K562 (cell line): ENCODE measurements around the gene WDR81. TPM values are rescaled to one million over a fixed set of nuclear protein-coding genes. Genes with fewer than 3 reads are reported as not detected.

Experiments
- ATF4 ChIP-seq: fragments of 450-650 bp; formaldehyde crosslinking; IDR thresholded peaks from 2 replicates; pipeline ENCODE4 v1.4.0; 2022; ENCODE audit warnings: mild to moderate bottlenecking, moderate library complexity
- FOXJ3 ChIP-seq: sonication (generic); formaldehyde crosslinking; IDR thresholded peaks from 2 replicates; pipeline ENCODE4 v1.4.0; 2020; ENCODE audit warnings: mild to moderate bottlenecking, missing genetic modification reagents
- FOXK1 ChIP-seq: sonication (generic); formaldehyde crosslinking; IDR thresholded peaks from 2 replicates; pipeline ENCODE4 v1.8.0; 2022; ENCODE audit warnings: missing genetic modification reagents, mild to moderate bottlenecking, borderline replicate concordance
- KAT7 ChIP-seq: sonication (generic); formaldehyde crosslinking; IDR thresholded peaks from 2 replicates; pipeline ENCODE4 v1.8.0; 2022; ENCODE audit warnings: missing genetic modification reagents, mild to moderate bottlenecking, borderline replicate concordance
- KLF1 ChIP-seq: fragments of 450-650 bp; IDR thresholded peaks from 2 replicates; pipeline ENCODE4 v1.6.1; 2016; ENCODE audit warnings: missing genetic modification characterization, missing compliant biosample characterization
- MIER1 ChIP-seq: fragments of 450-650 bp; IDR thresholded peaks from 2 replicates; pipeline ENCODE4 v1.6.1; 2016; ENCODE audit warnings: antibody characterized with exemption, mild to moderate bottlenecking, low read depth
- NFXL1 ChIP-seq: fragments of 450-650 bp; formaldehyde crosslinking; IDR thresholded peaks from 2 replicates; pipeline ENCODE4 v1.4.0; 2021; ENCODE audit warnings: mild to moderate bottlenecking
- NONO ChIP-seq, 2 experiments: fragments of 200-400 bp in 1 of 2; fragments of 450-650 bp in 1 of 2; formaldehyde crosslinking in 1 of 2; IDR thresholded peaks; 2 replicates each; pipeline ENCODE4 v1.6.1; 2017; ENCODE audit warnings: low read depth in 2 of 2, mild to moderate bottlenecking in 2 of 2, moderate library complexity in 2 of 2, low read length in 1 of 2
- RBM15 ChIP-seq: fragments of 200-400 bp; formaldehyde crosslinking; IDR thresholded peaks from 2 replicates; pipeline ENCODE4 v1.6.1; 2018; ENCODE audit warnings: mild to moderate bottlenecking, low read length, moderate library complexity; ENCODE audit not compliant: insufficient read depth
- SIRT6 ChIP-seq: IDR thresholded peaks from one replicate; pipeline ENCODE4 v1.6.1; 2012; ENCODE audit warnings: low read depth, mild to moderate bottlenecking, control low read depth, inconsistent platforms, low read length, moderate library complexity
- SIX5 ChIP-seq, 2 experiments: IDR thresholded peaks; 2 replicates each; pipeline ENCODE4 v1.6.1; 2011; ENCODE audit warnings: low read length in 2 of 2, borderline replicate concordance in 1 of 2, low read depth in 1 of 2, mild to moderate bottlenecking in 1 of 2, moderate library complexity in 1 of 2; ENCODE audit not compliant: insufficient read depth in 1 of 2
- SRSF9 ChIP-seq: fragments of 200-400 bp; formaldehyde crosslinking; IDR thresholded peaks from 2 replicates; pipeline ENCODE4 v1.6.1; 2017; ENCODE audit warnings: low read depth, low read length, borderline replicate concordance
- ZC3H8 ChIP-seq: fragments of 450-650 bp; IDR thresholded peaks from 2 replicates; pipeline ENCODE4 v1.6.1; 2017
- ZNF253 ChIP-seq: fragments of 250-450 bp; sonication (Bioruptor Pico); conservative IDR thresholded peaks from 2 replicates; pipeline ENCODE4 v1.6.1; 2021; ENCODE audit warnings: mild to moderate bottlenecking
- ZNF274 ChIP-seq: IDR thresholded peaks from 2 replicates; pipeline ENCODE4 v1.6.1; 2011; ENCODE audit warnings: low read depth, mild to moderate bottlenecking, low read length, moderate library complexity, borderline replicate concordance
- ZNF41 ChIP-seq: fragments of 250-450 bp; sonication (Bioruptor Pico); conservative IDR thresholded peaks from 2 replicates; pipeline ENCODE4 v1.4.0; 2020; ENCODE audit warnings: mild to moderate bottlenecking
- ZNF511 ChIP-seq: sonication (generic); formaldehyde crosslinking; IDR thresholded peaks from 2 replicates; pipeline ENCODE4 v1.8.0; 2022; ENCODE audit warnings: mild to moderate bottlenecking, missing genetic modification reagents
- polyA plus RNA-seq, 8 experiments: library from polyadenylated mRNA; depleted of rRNA in 4 of 8; stranded (reverse) in 5 of 8; unstranded in 3 of 8; fragments of >200 nt; fragmentation: Nextera tagmentation in 2 of 8; fragmentation: Illumina TruSeq in 1 of 8; extraction: Ambion mirVana in 2 of 8; extraction: Trizol in 1 of 8; gene quantifications; 2 replicates each; pipeline versions ENCODE4 v1.2.1 to v1.2.3, GENCODE V29; 2011 to 2014; ENCODE audit warnings: inconsistent platforms in 1 of 8, missing spikeins in 1 of 8
- total RNA-seq, 7 experiments: library from RNA; depleted of rRNA in 6 of 7; stranded (reverse); fragments of >200 nt in 6 of 7; fragmentation: Illumina TruSeq in 2 of 7; extraction: Trizol in 2 of 7; gene quantifications; 2 replicates each; pipeline versions ENCODE4 v1.2.1 to v1.2.3, GENCODE V29; 2011 to 2021; ENCODE audit warnings: low replicate concordance in 1 of 7
- TF ChIP-seq, protein P1 (sequence below): fragments of 450-650 bp; formaldehyde crosslinking; conservative IDR thresholded peaks from 2 replicates; pipeline ENCODE4 v1.4.0; 2022; ENCODE audit warnings: mild to moderate bottlenecking, missing genetic modification characterization
- TF ChIP-seq, protein P2 (sequence below): fragments of 250-450 bp; sonication (Bioruptor Pico); IDR thresholded peaks from 2 replicates; pipeline ENCODE4 v1.4.0; 2020; ENCODE audit warnings: borderline replicate concordance
- TF ChIP-seq, protein P3 (sequence below): fragments of 450-650 bp; IDR thresholded peaks from 2 replicates; pipeline ENCODE4 v1.6.1; 2016; ENCODE audit warnings: borderline replicate concordance

The WDR81 gene
- total and polyA plus RNA-seq, 9 of the 15 experiments (the other 6 are each of a cell fraction or from before 2014, with no cell fraction given) = 0.01 to 17.1 (median 3.3) TPM

GRCh38 chr17:1714980-1715802 is 9.3 kb upstream of the WDR81 start (continued):
- TF ChIP-seq ATF4 (CRISPR knock-in tag) (no peak), NONO (IDR thresholded peaks at IDR 0.05; ENCODE audit: low read depth in 2 of 2, low read length in 1 of 2) (no peak), SRSF9 (no peak), ZNF41 (no peak), SIX5 (IDR thresholded peaks at IDR 0.05; ENCODE audit: borderline replicate concordance in 1 of 2, insufficient read depth in 1 of 2, low read depth in 1 of 2, low read length in 2 of 2) (no peak), NFXL1 (CRISPR knock-in tag) (no peak), KLF1 (tag) (no peak; the same call in 1 of the 2 replicates), ZNF511 (CRISPR knock-in tag) (no peak), SIRT6 (no peak), RBM15 (no peak), FOXJ3 (CRISPR knock-in tag) (no peak), KAT7 (no peak), ZNF274 (no peak), ZC3H8 (no peak), MIER1 (no peak), FOXK1 (CRISPR knock-in tag) (no peak), ZNF253 (CRISPR knock-in tag) (no peak)
- TF ChIP-seq, protein P1, sequence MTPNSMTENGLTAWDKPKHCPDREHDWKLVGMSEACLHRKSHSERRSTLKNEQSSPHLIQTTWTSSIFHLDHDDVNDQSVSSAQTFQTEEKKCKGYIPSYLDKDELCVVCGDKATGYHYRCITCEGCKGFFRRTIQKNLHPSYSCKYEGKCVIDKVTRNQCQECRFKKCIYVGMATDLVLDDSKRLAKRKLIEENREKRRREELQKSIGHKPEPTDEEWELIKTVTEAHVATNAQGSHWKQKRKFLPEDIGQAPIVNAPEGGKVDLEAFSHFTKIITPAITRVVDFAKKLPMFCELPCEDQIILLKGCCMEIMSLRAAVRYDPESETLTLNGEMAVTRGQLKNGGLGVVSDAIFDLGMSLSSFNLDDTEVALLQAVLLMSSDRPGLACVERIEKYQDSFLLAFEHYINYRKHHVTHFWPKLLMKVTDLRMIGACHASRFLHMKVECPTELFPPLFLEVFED (CRISPR knock-in tag) = no peak
- TF ChIP-seq, protein P2, sequence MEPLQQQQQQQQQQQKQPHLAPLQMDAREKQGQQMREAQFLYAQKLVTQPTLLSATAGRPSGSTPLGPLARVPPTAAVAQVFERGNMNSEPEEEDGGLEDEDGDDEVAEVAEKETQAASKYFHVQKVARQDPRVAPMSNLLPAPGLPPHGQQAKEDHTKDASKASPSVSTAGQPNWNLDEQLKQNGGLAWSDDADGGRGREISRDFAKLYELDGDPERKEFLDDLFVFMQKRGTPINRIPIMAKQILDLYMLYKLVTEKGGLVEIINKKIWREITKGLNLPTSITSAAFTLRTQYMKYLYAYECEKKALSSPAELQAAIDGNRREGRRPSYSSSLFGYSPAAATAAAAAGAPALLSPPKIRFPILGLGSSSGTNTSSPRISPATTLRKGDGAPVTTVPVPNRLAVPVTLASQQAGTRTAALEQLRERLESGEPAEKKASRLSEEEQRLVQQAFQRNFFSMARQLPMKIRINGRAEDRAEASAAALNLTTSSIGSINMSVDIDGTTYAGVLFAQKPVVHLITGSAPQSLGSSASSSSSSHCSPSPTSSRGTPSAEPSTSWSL (CRISPR knock-in tag) = no peak
- TF ChIP-seq, protein P3, sequence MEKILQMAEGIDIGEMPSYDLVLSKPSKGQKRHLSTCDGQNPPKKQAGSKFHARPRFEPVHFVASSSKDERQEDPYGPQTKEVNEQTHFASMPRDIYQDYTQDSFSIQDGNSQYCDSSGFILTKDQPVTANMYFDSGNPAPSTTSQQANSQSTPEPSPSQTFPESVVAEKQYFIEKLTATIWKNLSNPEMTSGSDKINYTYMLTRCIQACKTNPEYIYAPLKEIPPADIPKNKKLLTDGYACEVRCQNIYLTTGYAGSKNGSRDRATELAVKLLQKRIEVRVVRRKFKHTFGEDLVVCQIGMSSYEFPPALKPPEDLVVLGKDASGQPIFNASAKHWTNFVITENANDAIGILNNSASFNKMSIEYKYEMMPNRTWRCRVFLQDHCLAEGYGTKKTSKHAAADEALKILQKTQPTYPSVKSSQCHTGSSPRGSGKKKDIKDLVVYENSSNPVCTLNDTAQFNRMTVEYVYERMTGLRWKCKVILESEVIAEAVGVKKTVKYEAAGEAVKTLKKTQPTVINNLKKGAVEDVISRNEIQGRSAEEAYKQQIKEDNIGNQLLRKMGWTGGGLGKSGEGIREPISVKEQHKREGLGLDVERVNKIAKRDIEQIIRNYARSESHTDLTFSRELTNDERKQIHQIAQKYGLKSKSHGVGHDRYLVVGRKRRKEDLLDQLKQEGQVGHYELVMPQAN = peak; percentile 93; the same call in 1 of the 2 replicates
